Activated CD4-positive, alpha-beta T cell treated with anti-CD3 and anti-CD28 coated beads for 24 hours (primary cell): ENCODE results near the gene SIK3.
"Not testable (repeated sequence)": the region's sequence is repeated elsewhere in the genome, so short reads cannot be mapped to it uniquely, and the experiment has no call there.

ENCODE experiments used
- DNase-seq, 2 donors: peaks; one replicate each; pipeline ENCODE4 v3.0.0-alpha.2; 2020; ENCODE audit warnings: low read depth in 2 of 2

The SIK3 gene

DNA sequence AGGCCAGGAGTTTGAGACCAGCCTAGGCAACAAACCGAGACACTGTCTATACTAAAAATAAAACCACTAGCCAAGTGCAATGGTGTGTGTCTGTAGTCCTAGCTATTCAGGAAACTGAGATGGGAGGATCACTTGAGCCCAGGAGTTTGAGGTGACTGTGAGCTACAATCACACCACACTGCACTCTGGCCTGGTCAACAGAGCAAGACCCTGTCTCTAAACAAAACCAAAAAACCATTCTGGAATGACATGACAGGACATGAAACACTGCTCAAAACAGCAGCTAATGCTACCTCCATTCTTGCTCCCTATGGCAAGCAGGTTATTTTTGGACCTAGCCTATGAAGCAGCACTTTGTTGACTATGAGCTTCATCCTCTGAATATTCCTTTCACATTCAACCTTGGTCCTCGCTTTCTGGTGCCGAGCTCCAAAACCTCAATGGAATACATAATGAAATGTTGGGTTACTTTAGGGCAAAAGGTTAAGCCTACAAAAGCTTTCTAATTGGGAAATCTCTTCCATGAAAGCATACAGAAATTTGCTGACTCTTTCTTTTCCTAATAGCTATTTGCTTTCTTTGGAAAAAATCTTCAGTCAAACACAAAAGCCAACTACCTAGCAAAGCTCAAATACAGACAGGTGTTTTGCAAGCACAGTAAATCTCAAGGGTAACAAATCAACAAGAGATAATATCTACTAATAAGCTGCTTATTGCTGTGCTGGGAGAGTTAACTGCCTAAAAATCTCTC is 21.1 kb downstream of the SIK3 start:
- no peak for DNase-seq

DNA sequence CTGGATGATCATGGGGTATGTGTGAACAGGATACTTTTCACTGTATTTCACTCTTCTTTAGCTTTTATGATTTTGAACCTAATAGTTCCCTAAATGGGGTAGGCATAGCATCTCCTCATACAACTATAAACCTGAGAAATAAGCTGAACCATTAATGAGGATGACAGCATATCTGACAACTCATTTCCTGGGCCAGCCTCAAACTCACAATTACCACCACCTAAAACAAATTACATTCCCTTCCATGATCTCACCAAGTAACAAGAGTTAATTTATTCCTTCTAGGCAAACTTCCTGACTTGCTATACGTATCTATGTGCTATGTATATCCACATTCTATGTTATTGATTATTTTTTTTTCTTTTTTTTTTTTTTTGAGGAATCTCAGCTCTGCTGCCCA is 23.0 kb downstream of the SIK3 start:
- no peak for DNase-seq

DNA sequence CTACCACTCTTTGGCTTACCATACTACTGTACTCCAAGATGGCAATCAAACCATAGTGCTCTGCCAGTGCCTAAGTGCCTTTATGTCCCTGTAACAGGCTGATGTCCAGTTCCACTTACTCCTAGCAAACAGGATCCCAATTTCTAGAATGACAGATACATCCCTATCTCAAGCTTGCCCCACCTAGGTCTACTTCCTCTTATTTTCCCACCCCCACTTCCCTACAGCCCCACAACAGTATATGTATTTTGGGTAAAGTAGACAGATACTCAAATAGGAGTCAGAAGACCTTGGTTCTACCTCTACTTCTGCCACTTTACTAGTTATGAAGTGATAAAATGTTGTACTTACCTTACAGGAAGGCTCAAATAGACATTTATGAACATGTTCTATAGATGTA is 24.1 kb downstream of the SIK3 start:
- no peak for DNase-seq

DNA sequence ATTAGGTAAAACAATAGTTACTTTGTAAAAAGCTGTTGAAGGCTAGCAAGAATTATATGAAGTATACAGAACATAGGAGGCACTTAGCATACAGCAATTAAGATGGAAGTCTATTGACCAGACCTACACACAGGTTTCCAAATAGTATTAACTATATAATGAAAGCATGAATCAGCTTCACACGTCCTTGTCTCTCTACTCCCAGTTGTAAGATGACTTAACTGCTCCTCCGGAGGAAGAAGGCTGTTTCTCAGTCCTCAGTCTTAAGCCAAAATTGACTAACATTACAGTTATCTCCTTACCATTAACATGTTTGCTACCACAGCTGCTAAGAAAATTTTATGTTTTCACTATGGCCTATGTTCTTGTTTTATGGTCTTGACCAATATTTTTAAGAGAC is 24.7 kb downstream of the SIK3 start:
- no peak for DNase-seq

DNA sequence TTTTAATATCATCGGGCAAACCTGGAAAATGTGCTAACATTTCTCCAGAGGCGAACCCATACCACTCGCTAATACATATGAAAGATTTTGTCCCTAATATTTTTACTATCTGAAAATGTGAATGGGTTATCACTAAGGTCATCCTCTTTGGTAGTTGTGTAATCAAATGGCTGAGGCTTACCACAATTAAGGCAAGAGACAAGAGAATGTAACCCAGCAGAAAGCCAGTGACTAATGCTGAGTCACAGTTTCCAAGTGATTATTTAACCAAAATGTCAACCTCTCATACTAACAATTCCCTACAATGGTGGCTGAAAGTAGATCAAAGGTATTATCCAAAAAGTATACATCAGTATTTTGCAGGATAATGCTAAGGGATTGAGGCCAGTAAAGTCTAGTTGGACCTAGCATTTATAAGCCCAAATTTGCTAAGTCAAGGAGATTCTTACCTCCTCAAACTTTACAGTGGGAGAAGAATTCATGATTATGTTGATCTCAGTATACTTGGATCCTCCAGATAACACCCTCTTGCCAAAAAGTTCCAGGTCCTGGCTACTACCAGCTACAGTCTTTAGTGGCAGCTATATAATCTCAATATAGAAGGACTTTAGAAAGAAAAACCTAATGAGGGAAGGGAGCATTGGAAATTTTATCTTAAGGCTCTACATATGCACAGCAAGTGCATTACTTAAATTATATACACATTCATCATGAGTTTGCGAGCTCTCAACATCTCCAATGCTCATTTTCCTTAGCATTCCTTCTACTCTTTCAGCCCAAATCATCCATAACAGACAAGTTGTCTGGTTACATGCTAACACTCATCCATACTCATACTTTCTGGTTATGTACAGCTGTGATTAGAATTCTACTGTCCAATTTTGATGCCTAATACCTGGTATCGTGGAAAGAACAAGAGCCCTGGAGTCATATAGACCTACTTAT is 25.4 kb downstream of the SIK3 start:
- peak in 1 of 2 donors; percentile 29 for DNase-seq

DNA sequence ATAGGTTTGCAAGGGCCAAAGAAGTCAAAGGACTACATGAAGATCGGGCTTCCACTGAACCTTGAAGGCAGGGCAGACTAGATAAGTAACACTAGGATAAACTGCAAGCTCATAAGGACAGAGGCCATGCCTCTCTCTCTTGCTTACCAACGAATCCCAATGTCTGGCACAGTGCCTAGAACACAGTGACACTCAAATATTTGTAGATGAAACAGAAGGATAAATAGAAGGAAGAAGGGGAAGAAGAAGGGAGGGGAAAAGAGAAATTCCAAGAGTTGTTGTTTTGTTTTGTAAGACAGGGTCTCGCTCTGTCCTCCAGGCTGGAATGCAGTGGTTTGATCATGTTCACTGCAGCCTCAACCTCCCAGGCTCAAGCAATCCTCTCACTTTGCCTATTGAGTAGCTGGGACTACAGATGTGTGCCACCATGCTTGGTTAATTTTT is 26.9 kb downstream of the SIK3 start:
- no peak for DNase-seq

DNA sequence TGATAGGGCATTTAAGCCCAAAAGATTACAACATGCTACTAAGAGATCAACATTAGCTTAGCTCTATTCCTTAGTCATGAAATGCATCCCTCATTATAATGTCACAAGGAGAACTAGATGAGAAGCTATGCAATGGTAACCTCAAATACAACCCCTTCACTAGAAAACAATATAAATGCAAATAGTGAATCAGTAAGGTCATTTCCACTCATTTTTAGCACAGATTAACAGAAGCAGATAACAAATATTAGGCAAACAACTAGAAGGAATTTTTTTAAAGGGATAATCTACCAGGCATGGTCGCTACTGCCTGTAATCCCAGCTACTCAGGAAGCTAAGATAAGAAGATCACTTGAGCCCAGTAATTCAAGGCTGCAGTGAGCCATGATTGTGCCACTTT is 28.2 kb downstream of the SIK3 start:
- DNase-seq, result no peak

DNA sequence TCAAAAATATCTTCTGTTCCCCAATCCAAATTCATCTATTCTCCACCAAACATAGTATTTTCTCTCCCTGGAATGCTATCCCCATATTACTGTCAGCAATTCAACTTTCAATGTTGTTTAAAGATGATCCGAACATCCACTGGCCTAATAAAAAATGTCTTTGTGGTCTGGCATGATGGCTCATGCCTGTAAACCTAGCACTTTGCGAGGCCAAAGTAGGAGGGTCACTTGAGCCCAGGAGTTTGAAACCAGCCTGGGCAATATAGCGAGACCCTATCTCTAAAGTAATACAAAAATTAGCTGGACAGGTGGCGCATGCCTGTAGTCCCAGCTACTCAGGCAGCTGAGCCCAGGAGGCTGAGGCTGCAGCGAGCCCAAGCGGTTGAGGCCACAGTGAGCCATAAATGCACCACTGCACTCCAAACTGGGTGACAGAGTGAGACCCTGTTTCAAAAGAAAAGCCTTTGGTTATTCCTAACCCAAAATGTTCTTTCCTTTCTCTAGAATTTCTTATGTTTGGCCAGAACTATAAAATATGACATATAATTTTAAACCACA is 29.8 kb downstream of the SIK3 start:
- no peak for DNase-seq

DNA sequence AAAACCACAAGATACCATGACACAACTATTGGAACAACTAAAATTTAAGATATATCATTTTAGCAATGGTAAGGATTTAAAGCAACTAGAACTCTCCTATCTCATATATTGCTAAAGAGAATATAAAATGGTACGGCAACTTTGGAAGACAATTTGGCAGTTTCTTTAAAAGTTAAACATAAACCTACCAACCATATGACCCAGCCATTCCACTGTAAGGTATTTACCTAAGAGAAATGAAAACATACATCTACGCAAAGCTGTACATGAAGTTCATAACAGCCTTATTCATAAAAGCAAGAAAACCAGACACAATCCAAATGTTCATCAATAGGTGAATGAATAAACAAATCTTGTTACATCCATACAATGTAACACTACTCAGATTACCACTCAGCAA is 31.3 kb downstream of the SIK3 start:
- no peak for DNase-seq

DNA sequence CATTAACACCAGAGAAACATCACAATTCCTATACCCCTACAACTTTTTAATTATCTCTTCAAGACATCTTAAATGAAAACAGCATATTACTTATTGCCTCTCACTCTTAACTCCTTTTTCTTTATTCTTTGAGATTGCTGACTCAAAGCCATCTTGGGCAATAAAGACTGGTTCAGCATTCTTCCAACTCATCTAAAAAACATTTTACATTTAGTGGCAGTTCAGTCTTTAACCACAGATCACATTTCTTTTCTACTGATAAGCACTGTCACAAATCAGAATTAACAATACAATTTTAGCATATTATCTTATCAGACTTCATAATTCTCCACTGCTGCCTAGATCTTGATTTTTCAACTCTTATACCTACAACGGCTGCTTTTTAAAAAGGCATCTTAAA is 34.0 kb downstream of the SIK3 start:
- no peak for DNase-seq

DNA sequence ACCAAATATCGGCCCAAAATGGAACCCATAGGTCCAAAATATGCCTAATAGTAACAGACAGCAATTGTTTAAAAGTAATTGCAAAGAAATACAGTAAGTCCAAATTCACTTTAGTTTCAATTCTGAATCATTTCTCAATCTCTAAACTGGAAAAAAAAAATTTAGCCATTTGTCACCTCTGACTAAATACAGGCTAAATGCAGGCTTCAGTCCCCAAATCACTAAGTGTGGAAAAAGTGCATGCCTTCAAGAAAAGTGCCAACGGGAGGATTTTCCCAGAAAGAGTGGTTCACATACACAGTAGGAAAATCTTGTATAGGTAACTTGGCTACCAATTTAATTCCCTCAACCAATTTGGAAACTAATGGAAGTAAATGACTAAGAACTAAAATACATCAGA is 35.7 kb downstream of the SIK3 start:
- no peak for DNase-seq

DNA sequence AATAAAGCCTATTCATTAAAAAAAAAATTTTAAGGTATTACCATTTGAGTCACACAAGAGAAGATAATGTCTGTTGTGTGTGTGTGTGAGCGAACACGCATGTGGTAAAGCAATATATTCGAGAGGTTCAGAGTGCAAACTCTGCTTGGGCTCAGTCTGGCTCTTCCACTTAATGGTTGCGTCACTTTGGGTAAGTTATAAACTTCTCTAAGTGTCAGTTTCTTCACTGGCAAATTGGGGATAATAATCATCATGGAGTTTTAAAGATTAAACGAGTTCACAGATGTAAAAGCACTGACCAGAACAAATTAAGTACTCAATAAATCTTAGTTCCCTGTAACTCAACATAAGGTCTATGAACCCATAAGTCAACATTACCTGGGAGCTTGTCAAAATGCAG is 37.0 kb downstream of the SIK3 start:
- no peak for DNase-seq

DNA sequence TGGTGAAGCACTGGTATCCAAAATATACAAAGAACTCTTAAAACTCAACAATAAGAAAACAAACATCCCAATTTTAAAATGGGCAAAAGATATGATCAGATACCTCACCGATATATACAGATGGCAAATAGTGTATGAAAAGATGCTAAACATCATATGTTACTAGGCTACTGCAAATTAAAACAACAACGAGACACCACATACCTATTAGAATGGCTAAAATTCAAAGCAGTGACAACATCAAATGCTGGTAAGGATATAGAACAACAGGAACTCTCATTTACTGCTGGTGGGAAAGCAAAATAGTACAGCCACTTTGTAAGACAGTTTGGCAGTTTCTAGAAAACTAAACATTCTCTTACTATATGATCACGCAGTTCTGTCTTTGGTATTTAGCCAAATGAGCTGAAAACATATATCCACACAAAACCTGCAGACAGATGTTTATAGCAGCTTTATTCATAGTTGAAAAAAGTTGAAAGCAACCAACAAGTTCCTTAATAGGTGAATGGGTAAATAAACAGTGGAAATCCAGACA is 38.5 kb downstream of the SIK3 start:
- DNase-seq, result no peak

DNA sequence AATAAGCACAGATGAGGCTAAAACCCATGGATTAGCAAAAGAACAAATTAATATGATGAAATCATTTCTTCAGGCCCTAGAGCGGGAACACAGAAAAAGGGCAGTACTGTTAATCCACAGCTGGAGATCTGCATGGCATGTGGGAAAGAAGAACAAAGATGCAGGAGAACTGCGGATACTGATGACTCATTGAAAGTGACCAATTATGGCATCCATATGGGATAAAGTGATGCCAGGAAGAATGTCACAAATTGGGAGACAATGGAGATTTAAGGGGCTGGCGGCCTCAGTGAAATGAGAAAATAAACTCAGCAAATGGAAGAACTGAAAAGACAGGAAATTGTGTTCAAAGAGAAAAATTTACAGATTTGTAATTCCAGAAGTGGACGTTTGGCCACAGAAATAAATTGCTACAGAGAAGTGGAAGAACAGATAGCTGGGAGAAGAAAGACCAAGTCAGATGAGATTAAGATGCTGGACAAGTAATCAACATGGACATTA is 39.4 kb downstream of the SIK3 start:
- no peak for DNase-seq

DNA sequence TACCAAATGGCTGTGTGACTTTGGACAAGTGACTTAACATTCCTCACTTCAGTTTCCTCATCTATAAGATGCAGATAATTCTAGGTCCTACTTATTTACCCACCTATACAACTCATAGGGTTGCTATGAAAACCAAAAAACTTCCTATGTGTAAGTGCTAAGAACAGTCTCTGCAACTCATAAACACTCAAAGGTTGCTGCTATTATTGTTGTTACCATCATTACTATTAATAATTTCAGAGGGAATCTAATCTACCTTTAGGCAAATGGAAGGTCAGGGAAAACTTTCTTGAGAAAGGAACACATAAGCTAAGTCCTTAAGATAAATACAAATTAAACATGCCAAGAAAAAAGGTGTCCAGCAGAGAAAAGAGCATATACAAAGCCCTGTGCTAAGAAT is 40.5 kb downstream of the SIK3 start:
- DNase-seq, result no peak

DNA sequence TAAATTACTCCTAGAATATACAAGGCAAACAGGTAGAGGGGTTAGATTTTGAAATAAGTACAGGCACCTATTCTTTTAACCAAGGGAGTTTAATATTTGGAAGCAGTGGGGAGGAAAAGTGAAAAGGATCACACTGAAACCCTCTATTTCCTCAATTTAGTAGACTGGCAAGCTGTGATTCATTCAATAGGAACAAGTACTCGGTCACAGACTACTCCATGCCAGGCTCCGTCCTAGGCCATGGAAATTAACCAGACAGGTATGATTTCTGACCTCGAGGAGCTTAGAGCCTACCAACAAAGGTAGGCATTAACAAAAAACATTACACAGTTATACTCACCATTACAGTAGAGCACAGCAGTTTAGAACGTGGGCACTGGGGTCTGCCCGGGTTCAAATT is 40.9 kb downstream of the SIK3 start:
- no peak for DNase-seq

DNA sequence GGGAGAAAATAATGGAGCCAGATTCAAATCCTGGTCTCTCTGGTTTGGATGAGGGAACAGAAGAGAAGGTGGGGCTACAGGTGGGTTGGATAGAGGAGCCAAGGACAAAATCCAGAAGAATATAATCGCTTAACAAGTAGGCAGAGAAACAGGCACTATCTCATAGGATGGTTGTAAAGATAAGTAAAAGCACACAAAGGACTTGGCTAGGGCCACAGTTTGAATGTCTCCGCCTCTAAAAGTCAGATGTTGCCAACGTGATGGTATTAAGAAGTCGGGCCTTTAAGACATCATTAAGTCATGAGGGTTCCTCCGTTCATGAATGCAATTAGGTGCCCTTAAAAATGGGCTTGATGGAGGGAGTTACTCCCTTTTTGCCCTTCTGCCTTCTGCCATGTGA is 42.8 kb downstream of the SIK3 start:
- DNase-seq, result no peak

DNA sequence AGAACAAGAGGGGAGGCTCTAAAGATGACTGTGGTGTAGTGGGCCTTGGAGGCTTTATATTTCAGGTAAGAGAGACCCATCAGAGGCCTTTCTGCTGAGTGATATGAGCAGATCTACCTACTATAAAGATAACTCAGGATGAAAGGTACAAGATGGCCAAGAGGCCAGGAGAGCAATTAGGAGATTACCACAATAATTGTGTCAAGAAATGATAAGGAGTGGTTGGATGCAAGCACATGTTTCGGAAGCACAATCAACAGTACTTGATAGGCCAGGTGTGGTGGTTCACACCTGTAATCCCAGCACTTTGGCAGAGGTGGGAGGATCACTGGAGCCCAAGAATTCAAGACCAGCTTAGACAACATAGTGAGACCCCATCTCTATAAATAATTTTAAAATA is 43.8 kb downstream of the SIK3 start:
- no peak for DNase-seq

DNA sequence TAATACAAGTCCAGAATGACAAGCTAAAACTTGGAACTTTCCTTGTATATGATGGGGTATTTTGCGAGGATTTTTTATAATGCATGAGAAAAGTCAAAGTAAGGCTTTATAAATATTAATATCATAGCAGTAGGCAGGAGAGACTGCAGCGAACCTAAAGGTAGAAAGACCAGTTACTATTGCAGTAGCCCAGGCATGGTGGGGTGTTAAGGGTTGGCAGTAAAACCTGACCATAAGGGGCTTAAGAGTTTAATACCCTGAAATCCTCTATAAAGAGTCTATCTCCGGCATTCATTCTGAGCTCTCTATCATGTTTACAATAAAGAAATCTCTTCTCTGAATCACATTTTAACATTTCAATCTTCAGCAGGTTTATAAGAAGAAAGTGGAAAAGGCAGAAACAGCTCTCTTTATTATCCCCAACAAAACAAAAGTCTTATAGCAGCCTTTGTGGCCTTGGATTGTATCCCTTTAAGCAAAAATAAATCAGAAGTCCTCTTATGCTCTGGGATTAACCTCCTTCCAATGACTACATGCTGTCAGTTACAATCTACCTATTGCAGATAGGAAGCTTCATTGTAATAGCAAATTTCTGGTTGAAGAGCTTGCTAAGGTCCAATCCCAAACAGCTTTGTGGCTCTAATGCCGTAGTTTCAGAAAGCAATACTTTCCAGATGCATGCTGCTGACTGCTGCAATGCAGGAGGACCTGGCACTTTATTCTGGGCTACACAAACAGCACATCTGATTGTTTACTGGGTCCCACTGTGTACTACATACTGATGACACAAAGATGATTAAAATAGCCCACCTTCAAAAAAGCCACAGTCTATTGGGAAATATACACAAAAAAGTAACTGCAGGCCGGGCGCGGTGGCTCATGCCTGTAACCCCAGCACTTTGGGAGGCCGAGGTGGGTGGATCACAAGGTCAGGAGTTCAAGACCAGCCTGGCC is 45.8 kb downstream of the SIK3 start:
- DNase-seq, result no peak

DNA sequence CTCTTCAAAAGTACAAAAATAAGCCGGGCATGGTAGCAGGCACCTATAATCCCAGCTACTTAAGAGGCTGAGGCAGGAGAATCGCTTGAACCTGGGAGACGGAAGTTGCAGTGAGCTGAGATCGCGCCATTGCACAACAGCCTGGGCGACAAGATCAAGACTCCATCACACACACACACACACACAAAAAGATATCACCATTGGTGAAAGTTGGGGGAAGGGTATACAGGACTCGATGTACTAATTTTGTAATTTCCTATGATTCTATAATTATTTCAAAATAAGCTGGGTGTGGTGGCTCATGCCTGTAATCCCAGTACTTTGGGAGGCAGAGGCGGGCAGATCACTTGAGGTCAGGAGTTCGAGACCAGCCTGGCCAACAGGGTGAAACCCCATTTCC is 48.1 kb downstream of the SIK3 start:
- not testable (repeated sequence) for DNase-seq

DNA sequence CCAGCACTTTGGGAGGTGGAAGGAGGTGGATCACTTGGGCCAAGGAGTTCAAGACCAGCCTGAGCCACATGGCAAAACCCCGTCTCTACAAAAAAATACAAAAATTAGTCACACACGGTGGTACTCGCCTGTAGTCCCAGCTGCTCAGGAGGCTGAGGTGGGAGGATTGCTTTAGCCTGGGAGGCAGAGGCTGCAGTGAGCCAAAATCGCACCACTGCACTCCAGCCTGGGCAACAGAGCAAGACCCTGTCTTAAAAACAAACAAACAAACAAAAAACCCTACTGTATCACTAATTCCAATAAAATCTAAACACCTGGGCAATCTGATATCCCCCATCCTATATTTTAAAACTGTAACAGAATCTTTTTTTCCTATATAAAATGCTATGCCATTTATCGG is 51.6 kb downstream of the SIK3 start:
- not testable (repeated sequence) for DNase-seq
